HEK293 (cell line): Measurements from ENCODE around the gene THG1L.

Experiments used
- ZNF549 ChIP-seq: fragments of 450-650 bp; IDR thresholded peaks from 2 replicates; pipeline ENCODE4 v1.5.1; 2018; ENCODE audit warnings: missing biosample characterization, missing genetic modification characterization, mild to moderate bottlenecking, inconsistent platforms, moderate library complexity
- TF ChIP-seq, protein P1 (sequence below): fragments of 450-650 bp; formaldehyde crosslinking; IDR thresholded peaks from 2 replicates; pipeline ENCODE4 v1.5.1; 2016; ENCODE audit warnings: missing biosample characterization, missing genetic modification characterization
- TF ChIP-seq, protein P2 (sequence below): IDR thresholded peaks from 2 replicates; pipeline ENCODE4 v1.6.1; 2011; ENCODE audit warnings: mild to moderate bottlenecking, low read depth, low read length, borderline replicate concordance
- TF ChIP-seq, protein P3 (sequence below): fragments of 450-650 bp; formaldehyde crosslinking; IDR thresholded peaks from 2 replicates; pipeline ENCODE4 v1.5.1; 2016; ENCODE audit warnings: missing biosample characterization, missing genetic modification characterization, low read depth

DNA sequence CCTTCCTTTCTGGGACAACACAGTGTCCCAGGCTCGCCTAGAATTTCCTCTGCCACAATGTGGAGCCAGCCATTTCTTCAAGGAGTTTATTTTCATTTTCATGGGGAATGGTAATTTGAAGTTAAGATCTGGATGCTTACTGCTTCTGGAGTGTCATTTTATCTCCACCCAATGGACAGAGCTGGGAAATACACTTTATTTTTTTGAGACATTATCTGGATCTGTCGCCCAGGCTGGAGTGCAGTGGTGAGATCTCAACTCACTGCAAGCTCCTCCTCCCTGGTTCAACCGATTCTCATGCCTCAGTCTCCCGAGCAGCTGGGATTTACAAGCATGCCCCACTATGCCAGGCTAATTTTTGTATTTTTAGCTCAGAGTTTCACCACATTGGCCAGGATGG lies 12.7 kb upstream of the THG1L start:
- TF ChIP-seq ZNF549 (tag by site-specific recombination): no peak
- TF ChIP-seq, protein P1, sequence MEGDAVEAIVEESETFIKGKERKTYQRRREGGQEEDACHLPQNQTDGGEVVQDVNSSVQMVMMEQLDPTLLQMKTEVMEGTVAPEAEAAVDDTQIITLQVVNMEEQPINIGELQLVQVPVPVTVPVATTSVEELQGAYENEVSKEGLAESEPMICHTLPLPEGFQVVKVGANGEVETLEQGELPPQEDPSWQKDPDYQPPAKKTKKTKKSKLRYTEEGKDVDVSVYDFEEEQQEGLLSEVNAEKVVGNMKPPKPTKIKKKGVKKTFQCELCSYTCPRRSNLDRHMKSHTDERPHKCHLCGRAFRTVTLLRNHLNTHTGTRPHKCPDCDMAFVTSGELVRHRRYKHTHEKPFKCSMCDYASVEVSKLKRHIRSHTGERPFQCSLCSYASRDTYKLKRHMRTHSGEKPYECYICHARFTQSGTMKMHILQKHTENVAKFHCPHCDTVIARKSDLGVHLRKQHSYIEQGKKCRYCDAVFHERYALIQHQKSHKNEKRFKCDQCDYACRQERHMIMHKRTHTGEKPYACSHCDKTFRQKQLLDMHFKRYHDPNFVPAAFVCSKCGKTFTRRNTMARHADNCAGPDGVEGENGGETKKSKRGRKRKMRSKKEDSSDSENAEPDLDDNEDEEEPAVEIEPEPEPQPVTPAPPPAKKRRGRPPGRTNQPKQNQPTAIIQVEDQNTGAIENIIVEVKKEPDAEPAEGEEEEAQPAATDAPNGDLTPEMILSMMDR: 0 out of 2 replicates have a peak, but pooled peaks have one; percentile 17
- TF ChIP-seq, protein P2, sequence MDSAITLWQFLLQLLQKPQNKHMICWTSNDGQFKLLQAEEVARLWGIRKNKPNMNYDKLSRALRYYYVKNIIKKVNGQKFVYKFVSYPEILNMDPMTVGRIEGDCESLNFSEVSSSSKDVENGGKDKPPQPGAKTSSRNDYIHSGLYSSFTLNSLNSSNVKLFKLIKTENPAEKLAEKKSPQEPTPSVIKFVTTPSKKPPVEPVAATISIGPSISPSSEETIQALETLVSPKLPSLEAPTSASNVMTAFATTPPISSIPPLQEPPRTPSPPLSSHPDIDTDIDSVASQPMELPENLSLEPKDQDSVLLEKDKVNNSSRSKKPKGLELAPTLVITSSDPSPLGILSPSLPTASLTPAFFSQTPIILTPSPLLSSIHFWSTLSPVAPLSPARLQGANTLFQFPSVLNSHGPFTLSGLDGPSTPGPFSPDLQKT: no peak
- TF ChIP-seq, protein P3, sequence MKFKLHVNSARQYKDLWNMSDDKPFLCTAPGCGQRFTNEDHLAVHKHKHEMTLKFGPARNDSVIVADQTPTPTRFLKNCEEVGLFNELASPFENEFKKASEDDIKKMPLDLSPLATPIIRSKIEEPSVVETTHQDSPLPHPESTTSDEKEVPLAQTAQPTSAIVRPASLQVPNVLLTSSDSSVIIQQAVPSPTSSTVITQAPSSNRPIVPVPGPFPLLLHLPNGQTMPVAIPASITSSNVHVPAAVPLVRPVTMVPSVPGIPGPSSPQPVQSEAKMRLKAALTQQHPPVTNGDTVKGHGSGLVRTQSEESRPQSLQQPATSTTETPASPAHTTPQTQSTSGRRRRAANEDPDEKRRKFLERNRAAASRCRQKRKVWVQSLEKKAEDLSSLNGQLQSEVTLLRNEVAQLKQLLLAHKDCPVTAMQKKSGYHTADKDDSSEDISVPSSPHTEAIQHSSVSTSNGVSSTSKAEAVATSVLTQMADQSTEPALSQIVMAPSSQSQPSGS: no peak
